H1 (cell line): ENCODE results near the gene BCAS3.
"Not testable (repeated sequence)": the region's sequence is repeated elsewhere in the genome, so short reads cannot be mapped to it uniquely, and the experiment has no call there.

Source experiments
- CEBPB ChIP-seq: IDR thresholded peaks from 2 replicates; pipeline ENCODE4 v1.6.1; 2012; ENCODE audit warnings: low read depth, low read length
- CTCF ChIP-seq, 3 experiments: IDR thresholded peaks; 1 replicate in 2 of 3; 2 replicates in 1 of 3; pipeline versions ENCODE4 v1.5.1 to v1.6.1; 2011; ENCODE audit warnings: low read length in 3 of 3, mild to moderate bottlenecking in 3 of 3, inconsistent platforms in 2 of 3, low read depth in 1 of 3, moderate library complexity in 1 of 3; ENCODE audit not compliant: insufficient read depth in 1 of 3; ENCODE audit errors: control extremely low read depth in 1 of 3
- EP300 ChIP-seq, 2 experiments: IDR thresholded peaks; 1 replicate in 1 of 2; 2 replicates in 1 of 2; pipeline ENCODE4 v1.6.1; 2011 to 2012; ENCODE audit warnings: low read depth in 2 of 2, low read length in 2 of 2, mild to moderate bottlenecking in 2 of 2, borderline replicate concordance in 1 of 2, inconsistent platforms in 1 of 2, moderate library complexity in 1 of 2
- GABPA ChIP-seq: IDR thresholded peaks from 2 replicates; pipeline ENCODE4 v1.6.1; 2011; ENCODE audit warnings: mild to moderate bottlenecking, low read length, moderate library complexity, borderline replicate concordance; ENCODE audit not compliant: insufficient read depth
- KDM5A ChIP-seq: fragments of 200-600 bp; IDR thresholded peaks from 2 replicates; pipeline ENCODE4 v1.7.1; 2012; ENCODE audit warnings: mild to moderate bottlenecking, low read length, inconsistent platforms, mixed read lengths
- MAX ChIP-seq: IDR thresholded peaks from 2 replicates; pipeline ENCODE4 v1.6.1; 2012; ENCODE audit warnings: inconsistent platforms
- POLR2AphosphoS5 ChIP-seq: IDR thresholded peaks from 2 replicates; pipeline ENCODE4 v1.6.1; 2011; ENCODE audit warnings: low read depth, low read length

GRCh38 chr17:60771621-60772020 is 94.0 kb downstream of the BCAS3 start:
- not testable (repeated sequence) for TF ChIP-seq CTCF (IDR thresholded peaks at IDR 0.05; ENCODE audit: control extremely low read depth in 1 of 3, insufficient read depth in 1 of 3, low read depth in 1 of 3, low read length in 3 of 3); CEBPB; MAX; GABPA; POLR2AphosphoS5; KDM5A; EP300 (IDR thresholded peaks at IDR 0.05; ENCODE audit: borderline replicate concordance in 1 of 2, low read depth in 2 of 2, low read length in 2 of 2)
